Prostate gland (tissue), 2 donors: ENCODE data around the gene ECD. TPM values are rescaled to one million over a fixed set of nuclear protein-coding genes. Genes with fewer than 3 reads are reported as not detected.
A peak's percentile ranks its signal among the peaks of the same experiment; 100 is the strongest.

Experiments used
- DNase-seq: peaks from one replicate; pipeline ENCODE4 v3.0.0-alpha.2; 2019; ENCODE audit warnings: low spot score
- H3K27ac ChIP-seq, 2 donors: fragments of 200-600 bp; sonication (generic); 2 replicates each; pipeline ENCODE4 v1.5.1; 2017 to 2019
- H3K27me3 ChIP-seq: fragments of 200-600 bp; sonication (generic); replicated peaks from 2 replicates; pipeline ENCODE4 v1.5.1; 2019; ENCODE audit not compliant: insufficient read depth
- H3K36me3 ChIP-seq, 2 donors: fragments of 200-600 bp; sonication (generic); 1 replicate in 1 of 2; 2 replicates in 1 of 2; pipeline versions ENCODE4 v1.5.1 to v1.8.1; 2017 to 2019
- H3K4me1 ChIP-seq: fragments of 200-600 bp; sonication (generic); replicated peaks from 2 replicates; pipeline ENCODE4 v1.5.1; 2019
- H3K4me3 ChIP-seq, 2 donors: fragments of 200-600 bp; sonication (generic); 2 replicates each; pipeline ENCODE4 v1.5.1; 2017 to 2019
- H3K9me3 ChIP-seq: fragments of 200-600 bp; sonication (generic); 2 replicates; pipeline ENCODE4 v1.5.1; 2017
- POLR2A ChIP-seq: fragments of 450-650 bp; IDR thresholded peaks from one replicate; pipeline ENCODE4 v1.6.1; 2016; ENCODE audit warnings: antibody characterized with exemption, mild to moderate bottlenecking
- POLR2AphosphoS5 ChIP-seq: sonication (generic); formaldehyde crosslinking; IDR thresholded peaks from one replicate; pipeline ENCODE4 v1.6.1; 2017; ENCODE audit warnings: antibody characterized with exemption
- WGBS: methylation state at CpG from one replicate; pipeline ENCODE4 v1.1.5; 2018; 5-methylcytosine and 5-hydroxymethylcytosine counted together
- intact Hi-C: fragments of 100-400 bp; cut with DNase I; formaldehyde crosslinking; loops from one replicate; pipeline ENCODE4 v1.14.2; 2022
- total RNA-seq, 2 donors: library from RNA; depleted of rRNA; stranded (reverse); fragments of >200 nt; gene quantifications; one replicate each; pipeline ENCODE4 v1.1.0, GENCODE V29; 2016
- TF ChIP-seq, protein P1 (sequence below), 4 experiments: fragments of 200-600 bp in 2 of 4; fragments of 450-650 bp in 2 of 4; sonication (generic) in 2 of 4; IDR thresholded peaks; 1 replicate in 3 of 4; 2 replicates in 1 of 4; pipeline ENCODE4 v1.5.1; 2016 to 2019; ENCODE audit warnings: antibody characterized with exemption in 4 of 4, mild to moderate bottlenecking in 2 of 4, moderate library complexity in 2 of 4

Gene ECD
- total RNA-seq, 2 donors from 2014 or later, result 26.0 to 40.7 TPM

DNA sequence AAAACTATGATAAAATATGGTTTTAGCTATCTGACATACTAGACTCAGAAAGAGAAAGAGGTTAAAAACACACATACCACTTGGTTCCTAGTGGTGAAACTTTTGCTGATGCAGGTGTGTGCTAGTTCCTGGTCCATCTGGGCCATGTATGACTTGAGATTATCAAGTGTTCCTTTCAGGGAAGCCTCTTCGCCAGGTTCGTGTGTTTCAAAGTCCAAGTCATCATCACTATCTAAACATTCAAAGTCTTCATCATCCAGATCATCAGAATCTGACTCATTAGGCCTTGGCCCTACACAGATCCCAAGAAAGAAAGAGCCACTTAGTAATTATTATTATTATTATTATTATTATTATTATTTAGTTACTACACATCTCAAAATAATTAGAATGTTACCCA is 31.2 kb downstream of the ECD start:
- no peaks in the 10 kb centered on the region for H3K4me1 ChIP-seq
- intact Hi-C loops, result no loop called here

DNA sequence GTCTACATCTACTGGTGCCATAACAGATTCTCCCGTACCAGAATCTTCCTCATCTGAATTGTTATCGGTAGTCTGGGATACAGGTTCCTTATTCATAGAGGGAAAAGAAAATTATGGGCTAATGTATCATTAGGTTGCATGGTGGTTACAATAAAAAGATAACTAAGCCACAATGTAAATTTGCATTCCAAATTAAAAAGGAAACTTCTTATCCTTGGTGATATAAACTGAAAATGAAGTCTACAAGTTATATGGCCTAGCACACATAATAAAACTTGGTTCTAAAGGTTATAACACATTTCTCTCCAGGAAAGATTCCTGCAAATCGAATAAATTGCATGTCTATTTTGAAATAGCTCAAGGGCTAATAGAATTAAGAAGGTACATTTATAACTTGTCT is 33.1 kb downstream of the ECD start:
- intact Hi-C loops, result no loop called here
- WGBS, result 79% methylated on average over 3 of the region's 3 CpGs
- Histone ChIP-seq H3K9me3 (no peaks in the 10 kb centered on the region), H3K4me3 (no peak overlapping the region), H3K27ac (no peak overlapping the region), H3K36me3 (peaks cover 0 to 3% of the 10 kb centered on the region in 2 donors), H3K27me3 (no peaks in the 10 kb centered on the region), H3K4me1 (no peaks in the 10 kb centered on the region)
- no peak for DNase-seq
- TF ChIP-seq, protein P1, sequence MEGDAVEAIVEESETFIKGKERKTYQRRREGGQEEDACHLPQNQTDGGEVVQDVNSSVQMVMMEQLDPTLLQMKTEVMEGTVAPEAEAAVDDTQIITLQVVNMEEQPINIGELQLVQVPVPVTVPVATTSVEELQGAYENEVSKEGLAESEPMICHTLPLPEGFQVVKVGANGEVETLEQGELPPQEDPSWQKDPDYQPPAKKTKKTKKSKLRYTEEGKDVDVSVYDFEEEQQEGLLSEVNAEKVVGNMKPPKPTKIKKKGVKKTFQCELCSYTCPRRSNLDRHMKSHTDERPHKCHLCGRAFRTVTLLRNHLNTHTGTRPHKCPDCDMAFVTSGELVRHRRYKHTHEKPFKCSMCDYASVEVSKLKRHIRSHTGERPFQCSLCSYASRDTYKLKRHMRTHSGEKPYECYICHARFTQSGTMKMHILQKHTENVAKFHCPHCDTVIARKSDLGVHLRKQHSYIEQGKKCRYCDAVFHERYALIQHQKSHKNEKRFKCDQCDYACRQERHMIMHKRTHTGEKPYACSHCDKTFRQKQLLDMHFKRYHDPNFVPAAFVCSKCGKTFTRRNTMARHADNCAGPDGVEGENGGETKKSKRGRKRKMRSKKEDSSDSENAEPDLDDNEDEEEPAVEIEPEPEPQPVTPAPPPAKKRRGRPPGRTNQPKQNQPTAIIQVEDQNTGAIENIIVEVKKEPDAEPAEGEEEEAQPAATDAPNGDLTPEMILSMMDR (IDR thresholded peaks at IDR 0.05), result no peak
- TF ChIP-seq POLR2AphosphoS5 (no peak), POLR2A (no peak)

More for the DNA sequence above, 31.2 kb downstream of the ECD start:
- 94% methylated on average over 2 of the region's 2 CpGs for WGBS
- peaks cover 0 to 3% of the 10 kb centered on the region in 2 donors for H3K36me3 ChIP-seq
- no peak overlapping the region for H3K27ac ChIP-seq
- DNase-seq, result no peak
- no peak overlapping the region for H3K4me3 ChIP-seq
- H3K9me3 ChIP-seq, result no peaks in the 10 kb centered on the region
- H3K27me3 ChIP-seq, result no peaks in the 10 kb centered on the region
- TF ChIP-seq, protein P1 (IDR thresholded peaks at IDR 0.05), result no peak
- no peak for TF ChIP-seq POLR2A
- TF ChIP-seq POLR2AphosphoS5, result no peak

DNA sequence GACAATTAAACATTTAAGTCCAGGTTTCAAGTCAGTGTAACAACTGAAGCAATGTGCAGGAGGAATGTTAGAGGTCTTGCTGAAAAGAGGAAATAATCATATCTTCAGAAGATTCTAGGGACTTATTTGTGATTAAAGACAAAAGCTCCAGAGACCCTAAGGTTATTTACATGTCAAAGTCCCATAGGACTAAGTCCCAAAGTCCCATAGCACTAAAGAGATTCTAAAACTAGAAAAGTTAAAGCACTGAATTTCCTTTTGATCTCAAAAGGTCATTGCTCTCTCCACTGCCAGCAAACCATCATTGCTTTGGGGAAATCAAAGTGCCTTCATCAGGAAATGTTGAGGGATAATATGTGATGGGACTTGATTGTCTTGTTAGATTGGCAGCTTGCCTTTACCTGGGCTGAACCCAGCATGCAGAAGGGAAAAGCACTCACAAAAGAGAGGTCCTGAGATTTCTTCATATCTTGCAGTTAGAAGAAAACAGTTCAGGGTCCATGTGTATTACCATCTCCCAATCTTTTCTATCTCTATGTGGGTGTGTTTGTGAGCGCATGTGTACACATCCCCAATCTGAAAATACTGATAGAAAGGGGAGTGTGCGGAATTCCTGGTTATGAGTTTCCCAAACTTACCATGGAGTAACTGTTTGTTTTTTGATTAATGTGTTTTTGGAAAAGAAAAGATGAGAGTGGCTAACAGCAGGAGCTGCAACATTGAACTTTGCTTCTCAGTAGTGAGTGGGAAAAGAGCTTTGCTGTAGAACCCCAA is 35.7 kb downstream of the ECD start:
- TF ChIP-seq POLR2AphosphoS5, result no peak
- TF ChIP-seq, protein P1 (IDR thresholded peaks at IDR 0.05), result no peak
- no peak for TF ChIP-seq POLR2A
- Histone ChIP-seq H3K4me1 (no peaks in the 10 kb centered on the region), H3K36me3 (peaks cover 0 to 3% of the 10 kb centered on the region in 2 donors), H3K27ac (no peak overlapping the region), H3K9me3 (no peaks in the 10 kb centered on the region), H3K4me3 (no peak overlapping the region), H3K27me3 (no peaks in the 10 kb centered on the region)
- no peak for DNase-seq
- intact Hi-C loops, result no loop called here
- WGBS, result 98% methylated on average over 2 of the region's 2 CpGs

DNA sequence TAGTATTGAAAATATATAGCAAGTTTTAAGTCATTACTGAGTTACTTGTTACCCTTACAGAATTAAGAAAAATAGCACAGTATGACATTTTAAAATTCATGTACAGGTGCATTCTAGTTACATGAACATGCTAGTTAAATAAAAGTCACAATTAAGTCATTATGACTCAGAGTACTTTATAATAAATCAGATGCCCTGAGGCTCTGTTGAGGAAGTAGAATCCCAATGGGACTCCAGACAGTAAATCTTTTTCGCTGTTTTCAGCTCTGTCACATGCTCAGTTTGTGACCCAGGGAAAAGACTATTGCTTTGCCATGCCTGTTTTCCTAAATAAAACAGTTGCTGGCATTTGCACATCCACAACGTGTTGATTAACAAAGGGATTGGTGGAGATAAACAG is 36.5 kb downstream of the ECD start:
- TF ChIP-seq, protein P1 (IDR thresholded peaks at IDR 0.05), result no peak
- peak; percentile 5 for TF ChIP-seq POLR2AphosphoS5
- H3K27ac ChIP-seq, result no peak overlapping the region
- H3K27me3 ChIP-seq, result no peaks in the 10 kb centered on the region
- no peak overlapping the region for H3K4me3 ChIP-seq
- 34% methylated on average over 2 of the region's 2 CpGs for WGBS
- H3K9me3 ChIP-seq, result no peaks in the 10 kb centered on the region
- peaks cover 0 to 2% of the 10 kb centered on the region in 2 donors for H3K36me3 ChIP-seq
- intact Hi-C loops, result no loop called here
- H3K4me1 ChIP-seq, result no peaks in the 10 kb centered on the region
- no peak for DNase-seq

DNA sequence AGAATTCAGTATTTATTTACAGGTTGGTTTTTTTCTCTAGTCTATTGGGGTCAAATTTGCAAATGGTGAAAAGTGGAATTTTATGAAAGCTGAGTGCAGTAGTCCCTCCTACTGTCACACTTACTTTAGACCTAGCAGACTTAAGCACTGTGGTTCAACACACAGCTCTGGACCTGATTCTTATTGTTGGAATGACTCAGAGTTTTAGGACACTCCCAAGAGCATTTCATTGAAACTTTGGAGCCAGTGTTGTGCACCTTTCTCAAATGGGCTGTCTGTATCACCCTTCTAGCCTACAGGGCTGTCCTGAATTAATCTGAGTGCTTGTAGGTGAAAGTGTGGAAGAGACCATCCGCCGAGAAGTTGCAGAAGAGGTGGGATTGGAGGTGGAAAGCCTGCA is 41.5 kb downstream of the ECD start:
- H3K27ac ChIP-seq, result no peak overlapping the region
- H3K36me3 ChIP-seq, result no peaks in the 10 kb centered on the region
- DNase-seq, result no peak
- H3K4me1 ChIP-seq, result no peaks in the 10 kb centered on the region
- no peaks in the 10 kb centered on the region for H3K9me3 ChIP-seq
- H3K27me3 ChIP-seq, result no peaks in the 10 kb centered on the region
- WGBS, result 98% methylated on average over 2 of the region's 2 CpGs
- H3K4me3 ChIP-seq, result no peak overlapping the region
- TF ChIP-seq POLR2A (no peak), POLR2AphosphoS5 (no peak)
- TF ChIP-seq, protein P1 (IDR thresholded peaks at IDR 0.05), result no peak
- intact Hi-C loops, result no loop called here
